ENCODE results near the gene MBD5.
"Not testable (repeated sequence)": the region's sequence is repeated elsewhere in the genome, so short reads cannot be mapped to it uniquely, and the experiment has no call there.

The MBD5 gene

GRCh38 chr2:148543088-148543540 lies 522.2 kb downstream of the MBD5 start:
- not testable (repeated sequence) for DNase-seq (ENCODE audit: low read depth, low spot score)

DNA sequence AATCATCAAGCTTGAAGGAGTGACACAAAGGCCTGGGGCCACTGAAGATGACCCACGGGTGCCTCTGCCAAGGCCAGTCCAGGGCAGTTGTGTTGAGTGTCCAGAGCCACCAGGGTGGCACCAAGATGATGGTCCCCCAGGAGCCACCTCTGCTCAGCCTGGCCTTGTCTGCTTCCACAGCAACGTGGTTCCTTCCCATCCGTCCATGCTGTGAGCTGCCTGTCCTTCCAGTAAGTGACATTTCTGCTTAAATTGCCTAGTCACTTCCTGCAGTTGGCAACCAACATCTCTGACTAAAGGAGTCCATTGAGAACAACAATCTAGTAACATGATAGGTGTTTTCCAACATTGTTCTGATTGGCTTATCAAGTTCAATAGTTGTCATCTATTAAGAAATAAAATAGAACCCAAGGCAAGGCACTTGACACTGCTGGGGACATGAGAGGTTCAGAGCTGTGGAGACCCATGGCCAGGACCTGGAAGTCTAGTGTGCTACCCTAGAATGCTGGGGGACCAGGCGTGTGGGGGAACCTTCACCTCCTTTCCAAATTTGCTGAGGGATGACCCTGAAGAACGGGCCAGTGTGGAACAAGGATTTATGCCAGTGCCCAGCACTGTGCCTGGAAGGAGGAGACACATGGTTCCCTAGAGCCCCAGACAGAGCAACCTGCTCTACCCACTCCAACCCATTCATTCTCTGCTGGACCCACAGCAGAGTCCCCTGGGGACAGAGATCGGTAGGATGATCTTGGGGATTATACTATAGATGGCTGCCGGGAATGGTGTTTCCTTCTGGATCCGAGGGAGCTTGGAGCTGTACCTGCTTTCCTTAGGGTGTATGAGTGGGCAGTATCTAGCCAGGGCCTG lies 524.7 kb downstream of the MBD5 start:
- no peak for DNase-seq (ENCODE audit: low read depth, low spot score)

- DNase-seq (ENCODE audit: low read depth, low spot score): no peak
Observed at GRCh38 chr2:148546270-148546669, 525.4 kb downstream of the MBD5 start.

- DNase-seq (ENCODE audit: low read depth, low spot score): no peak
Observed at GRCh38 chr2:148548716-148549400, 528.0 kb downstream of the MBD5 start.

- no peak for DNase-seq (ENCODE audit: low read depth, low spot score)
Observed at GRCh38 chr2:148552675-148553331, 531.9 kb downstream of the MBD5 start.

DNA sequence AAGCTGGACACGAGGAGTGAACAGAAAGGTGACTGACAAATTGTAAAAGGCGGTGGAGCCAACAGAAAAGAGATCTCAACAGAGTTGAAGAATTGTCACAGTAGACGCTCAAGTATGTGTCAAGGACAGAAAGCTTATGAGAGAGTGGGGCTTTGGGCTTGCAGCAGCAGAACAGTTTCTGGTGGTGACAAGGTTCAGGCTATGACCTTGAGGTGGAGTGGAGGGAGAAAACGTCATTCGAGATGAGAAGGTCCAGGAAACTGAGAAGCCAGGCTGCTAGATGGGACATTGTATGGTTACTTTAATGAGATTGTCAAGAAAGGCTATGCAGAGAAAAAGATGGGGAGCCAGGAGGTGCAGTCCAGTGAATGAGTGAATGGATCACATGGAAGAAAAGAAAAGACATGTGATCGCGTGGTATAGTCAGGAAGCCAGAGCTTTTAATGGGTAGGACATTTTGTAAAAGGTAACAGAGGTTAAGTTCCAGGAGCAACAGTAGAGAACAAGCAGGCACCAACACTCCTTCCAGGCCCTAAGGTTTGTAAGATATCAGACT lies 532.5 kb downstream of the MBD5 start:
- DNase-seq (ENCODE audit: low read depth, low spot score): no peak

DNA sequence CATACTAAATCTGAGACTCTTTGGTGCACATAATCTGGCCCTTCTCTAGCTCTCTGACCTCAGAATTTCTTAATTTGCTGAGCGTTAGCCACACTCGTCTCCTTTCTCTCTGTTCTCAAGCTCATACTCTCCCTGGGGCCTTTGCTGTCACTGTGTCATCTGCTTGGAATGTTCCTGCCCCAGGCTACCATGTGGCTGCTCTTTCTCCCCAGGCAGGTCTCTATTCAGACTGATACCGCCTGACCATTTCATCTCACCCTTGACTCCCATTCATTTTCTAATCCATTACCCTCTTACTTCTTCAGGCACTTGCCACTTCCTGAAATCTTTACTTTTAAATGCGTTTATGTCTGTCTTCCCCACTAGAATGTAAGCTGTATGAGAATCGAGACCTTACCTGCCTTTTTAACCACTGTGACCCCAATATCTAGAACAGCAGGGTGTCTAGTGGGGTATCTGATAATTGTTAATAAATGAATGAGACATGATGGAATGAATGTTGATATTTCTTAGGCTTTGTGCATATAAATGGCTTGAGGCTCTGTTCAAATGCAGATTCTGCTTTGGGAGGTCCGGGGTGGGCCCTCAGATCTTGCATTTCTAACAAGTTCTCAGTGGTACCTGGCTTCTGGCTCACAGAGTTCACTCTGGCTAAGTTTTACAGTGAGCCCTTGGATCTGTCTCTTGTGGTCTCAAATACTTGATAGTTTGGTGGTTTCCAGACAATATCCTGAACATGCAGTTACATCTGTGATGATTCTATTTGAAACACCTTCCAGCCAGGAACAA lies 533.8 kb downstream of the MBD5 start:
- no peak for DNase-seq (ENCODE audit: low read depth, low spot score)

DNA sequence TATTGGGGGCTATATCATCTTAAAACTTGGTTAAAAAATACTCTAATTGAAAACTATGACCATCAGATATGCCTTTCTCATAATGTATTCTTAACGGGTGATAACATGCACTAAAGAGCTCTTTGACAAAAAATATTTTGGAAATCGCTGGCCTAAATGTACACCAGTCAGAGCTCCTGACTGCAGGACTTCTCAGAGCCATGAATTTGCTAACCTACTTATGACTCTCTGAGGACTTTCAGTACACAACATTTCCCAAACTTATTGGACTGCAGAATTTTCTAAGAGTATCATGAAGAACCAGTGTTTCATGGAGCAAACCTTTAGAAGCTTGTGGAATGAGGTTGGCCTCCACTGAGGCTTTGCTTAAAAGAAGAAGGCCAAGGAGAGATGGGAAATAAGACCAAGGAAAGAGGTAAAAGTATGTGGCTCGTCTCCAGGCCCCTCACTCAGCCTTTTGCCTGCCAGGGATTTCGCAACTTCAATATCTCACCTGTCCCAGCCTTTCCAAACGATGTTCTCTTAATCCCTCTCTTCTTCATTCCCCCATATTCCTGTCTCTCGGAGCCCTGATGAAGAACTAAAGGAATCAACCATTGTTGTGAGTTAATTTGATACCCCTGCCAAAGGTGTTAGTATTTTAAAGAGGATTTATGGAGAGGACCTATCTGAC lies 534.9 kb downstream of the MBD5 start:
- no peak for DNase-seq (ENCODE audit: low read depth, low spot score)

DNA sequence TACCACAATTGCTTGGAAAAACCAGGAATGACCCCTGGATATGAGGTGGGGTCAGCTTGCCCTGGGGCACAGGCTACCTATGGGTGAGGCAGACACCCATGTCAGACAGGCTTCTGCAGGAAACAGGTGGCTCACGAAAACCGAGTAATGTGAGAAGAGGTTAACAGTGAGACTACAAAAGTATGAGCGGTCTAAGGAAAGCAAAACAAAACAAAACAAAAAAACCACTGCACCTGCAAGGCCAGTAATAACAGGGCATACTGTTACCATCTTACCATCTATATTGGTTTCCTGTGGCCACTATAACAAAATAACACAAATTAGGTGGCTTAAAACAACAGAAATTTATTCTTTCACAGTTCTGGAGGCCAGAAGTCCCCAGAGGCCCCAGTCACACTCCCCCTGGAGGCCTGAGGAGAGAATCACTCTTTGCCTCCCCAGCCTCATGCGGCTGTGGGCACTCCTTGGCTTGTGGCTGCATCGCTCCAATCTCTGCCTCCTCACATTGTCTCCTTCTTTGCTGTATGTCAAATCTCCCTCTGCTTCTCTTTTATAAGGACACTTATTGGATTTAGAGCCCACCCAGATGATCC lies 537.0 kb downstream of the MBD5 start:
- no peak for DNase-seq (ENCODE audit: low read depth, low spot score)

- no peak for DNase-seq (ENCODE audit: low read depth, low spot score)
Observed at GRCh38 chr2:148560496-148560895, 539.6 kb downstream of the MBD5 start.

GRCh38 chr2:148561389-148561788 lies 540.5 kb downstream of the MBD5 start:
- DNase-seq (ENCODE audit: low read depth, low spot score): no peak

DNA sequence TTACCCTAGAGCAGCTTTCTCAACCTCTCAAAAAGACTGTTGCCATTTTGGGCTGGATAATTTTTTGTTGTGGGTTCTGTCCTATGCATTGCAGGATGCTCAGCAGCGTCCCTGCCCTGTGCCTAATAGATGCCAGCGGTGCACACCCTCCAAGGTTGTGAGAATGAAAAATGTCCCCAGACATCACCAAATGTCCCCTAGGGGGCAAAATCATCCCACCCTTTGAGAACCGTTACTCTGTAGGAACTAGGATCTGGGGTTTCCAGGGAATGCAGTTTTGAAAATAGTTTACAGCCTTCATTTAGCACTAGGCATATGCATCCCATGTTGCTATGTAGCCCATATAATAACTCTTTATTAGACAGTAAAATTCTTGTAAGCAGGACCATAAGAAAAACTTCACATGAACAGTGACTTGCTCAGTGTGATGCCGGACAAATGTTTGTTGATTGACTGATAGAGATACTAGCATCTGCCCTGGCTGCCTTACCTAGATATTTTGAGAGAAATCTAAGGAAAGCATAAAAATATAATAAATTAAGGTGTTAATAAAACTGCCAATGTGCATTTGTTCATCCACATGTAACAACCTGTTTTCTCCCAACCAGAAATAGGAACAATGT lies 544.5 kb downstream of the MBD5 start:
- no peak for DNase-seq (ENCODE audit: low read depth, low spot score)

Measured in activated naive CD8-positive, alpha-beta T cell treated with anti-CD3 and anti-CD28 coated beads, Interleukin-2, amount 50 U/mL, for 16 hours (primary cell).